Measurements from ENCODE around the gene FLNA.

FLNA gene

DNA sequence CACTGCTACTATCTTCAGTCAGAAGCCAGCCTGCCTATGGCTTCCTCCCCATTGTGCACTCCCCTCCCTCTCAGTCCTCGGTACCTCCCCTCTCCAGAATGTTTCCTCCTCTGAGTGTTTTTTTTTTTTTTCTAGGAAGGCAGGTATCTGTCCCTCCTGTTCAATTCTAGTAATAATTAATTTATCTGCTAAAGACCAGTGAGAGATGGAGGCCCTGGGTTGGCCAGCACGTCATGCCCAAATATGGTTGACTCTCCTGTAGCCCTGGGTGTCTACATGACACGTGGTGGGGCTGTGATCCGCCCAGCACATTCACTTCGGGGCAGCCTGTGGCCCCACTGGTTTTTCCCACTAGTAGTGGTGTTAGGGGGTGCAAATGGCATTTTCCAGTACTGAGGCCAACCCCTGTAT lies 1.8 kb downstream of the FLNA start:
- peak in 3 of 5 experiments; percentile 27 to 67 (median 48) for DNase-seq

DNA sequence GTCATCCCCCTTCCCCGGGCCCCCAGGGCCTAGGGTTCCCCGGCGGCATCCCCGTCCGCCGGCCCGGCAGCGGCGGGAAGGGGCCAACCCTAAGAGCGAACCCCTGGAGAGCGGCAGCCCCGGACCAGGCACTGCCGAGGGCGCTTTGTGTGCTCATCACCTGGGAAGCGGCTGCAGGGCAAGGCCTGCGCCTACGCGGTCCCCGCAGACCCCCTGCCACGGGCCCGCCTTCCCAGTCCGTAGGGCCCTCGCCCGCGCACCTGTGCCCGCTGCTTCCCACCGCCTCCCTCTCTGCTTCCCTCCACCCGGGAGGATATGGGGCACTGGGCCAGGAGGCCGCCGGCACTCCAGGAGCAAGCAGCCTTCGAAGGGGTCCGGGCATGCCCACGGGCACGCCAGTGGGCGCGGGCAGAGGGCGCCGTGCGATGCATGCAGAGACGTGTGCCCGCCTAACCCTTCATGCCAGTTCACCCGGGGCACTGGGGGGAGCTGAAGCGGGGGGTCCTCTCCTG lies 2.6 kb downstream of the FLNA start:
- DNase-seq: no peak

DNA sequence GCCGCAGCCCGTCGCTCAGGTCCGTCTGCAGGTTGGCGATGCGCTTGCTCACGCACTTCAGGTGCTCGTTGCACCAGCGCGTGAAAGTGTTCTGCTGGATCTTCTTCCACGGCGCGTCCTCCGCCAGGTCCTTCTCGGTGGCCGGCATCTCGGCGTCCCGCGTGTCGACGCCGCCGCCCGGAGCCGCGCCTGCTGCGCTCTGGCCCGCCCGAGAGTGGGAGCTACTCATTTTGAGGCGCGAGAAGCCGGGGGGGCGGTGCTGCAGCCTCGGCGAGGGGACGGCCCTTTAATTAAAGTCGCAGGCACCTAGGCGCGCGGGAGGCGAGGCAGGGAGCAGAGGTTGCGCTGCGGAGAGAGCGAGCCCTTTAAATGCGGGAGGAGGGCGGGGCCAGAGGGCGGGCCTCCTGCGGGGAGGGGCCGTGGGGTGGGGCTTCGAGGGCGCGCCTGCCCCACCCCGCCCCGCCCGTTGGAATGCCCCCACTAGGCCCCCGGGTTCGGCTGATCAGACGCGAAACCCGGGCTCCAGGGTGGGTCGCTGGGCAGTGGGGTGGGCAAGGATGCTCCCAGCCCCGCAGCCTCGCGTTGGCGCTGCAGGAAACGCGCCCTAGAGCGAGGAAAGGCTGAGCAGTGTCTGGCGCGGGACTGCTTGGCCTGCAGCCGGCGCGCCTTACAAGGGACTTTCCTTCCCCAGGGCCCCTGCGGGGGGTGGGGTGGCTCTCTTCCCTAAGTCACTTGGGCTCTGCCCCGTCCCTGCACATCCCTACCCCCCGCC lies 3.2 kb downstream of the FLNA start:
- peak; percentile 76 to 96 (median 88) for DNase-seq

- DNase-seq: no peak
These were observed 4.0 kb downstream of the FLNA start for GRCh38 chrX:154370300-154371016.

DNA sequence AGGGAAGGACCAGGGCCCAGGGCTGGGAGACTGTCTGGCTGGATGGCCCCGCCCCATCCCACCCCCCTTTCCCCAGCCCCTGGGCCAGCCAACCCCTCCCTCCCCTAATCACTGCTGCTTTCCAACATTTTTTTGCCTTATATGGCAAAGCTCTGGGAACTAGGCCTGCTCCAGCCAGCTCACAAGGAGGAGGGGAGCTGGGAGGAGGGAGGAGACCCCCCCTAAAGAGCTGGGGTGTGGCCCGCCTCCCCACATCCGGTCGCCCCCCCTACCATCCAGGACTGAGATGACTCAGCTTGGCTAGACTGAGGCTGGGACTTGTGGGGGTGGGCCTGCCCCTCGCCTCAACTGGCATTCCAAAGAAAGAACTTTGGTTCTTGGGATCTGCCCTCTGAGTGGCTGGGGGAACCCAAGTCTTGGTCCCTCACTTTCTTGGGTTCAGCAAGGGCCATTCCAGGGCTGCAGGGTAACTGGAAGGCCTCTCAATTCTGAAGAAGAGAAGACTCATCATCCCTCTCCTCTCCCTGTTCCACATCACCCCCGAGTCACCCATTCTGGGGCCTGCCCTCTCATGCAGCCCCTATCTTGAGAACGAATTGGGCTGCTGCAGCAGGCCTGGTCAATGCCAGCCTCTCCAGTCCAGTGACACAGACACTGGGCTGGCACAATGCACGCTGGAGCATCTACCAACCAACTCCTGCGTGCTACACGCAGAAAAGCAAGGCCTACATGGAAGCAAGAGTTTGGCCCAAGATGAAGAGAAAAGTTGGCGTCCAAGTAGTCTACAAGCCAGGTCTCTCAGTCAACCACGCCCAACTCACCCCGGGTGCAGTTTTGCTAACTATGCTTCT lies 4.8 kb downstream of the FLNA start:
- DNase-seq: peak; percentile 44 to 84 (median 68)

DNA sequence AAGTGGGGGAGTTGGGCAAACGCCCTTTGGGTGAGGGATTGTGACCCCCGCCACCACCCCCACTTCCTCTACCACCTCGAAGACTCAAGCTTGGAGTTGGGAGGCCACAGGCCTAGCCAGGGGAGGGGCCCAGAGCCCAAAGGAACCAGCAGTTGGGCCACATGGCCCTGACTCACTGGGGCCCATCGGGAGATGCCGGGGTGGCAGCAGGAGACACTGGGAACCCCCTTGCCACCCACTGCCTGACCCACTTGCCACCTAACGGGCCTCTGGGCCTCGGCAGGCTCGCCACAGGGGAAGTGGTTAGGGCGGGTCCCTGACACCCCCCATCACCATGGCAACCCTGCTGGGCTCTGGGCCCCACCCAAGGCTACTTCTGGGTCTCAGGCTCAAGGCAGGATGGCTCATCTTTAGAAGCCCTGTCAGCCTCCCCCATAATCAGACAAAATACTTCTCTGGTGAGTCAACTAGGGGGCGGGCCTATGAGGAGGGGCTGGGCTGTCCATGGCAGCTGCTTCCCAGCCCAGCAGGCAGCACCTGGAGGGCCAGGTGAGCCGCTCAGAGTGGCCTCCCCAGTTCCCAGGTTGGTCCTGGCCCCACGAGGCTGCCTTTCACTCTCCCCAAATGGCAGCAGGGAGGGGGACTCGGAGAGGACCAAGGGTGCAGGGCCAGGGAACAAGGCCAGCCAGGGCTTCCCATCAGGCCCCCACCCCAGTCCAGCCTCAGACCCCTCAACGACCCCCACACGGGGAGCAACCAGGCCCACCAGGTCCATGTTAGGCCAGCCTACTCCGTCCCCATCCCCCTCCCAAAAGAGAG lies 5.6 kb downstream of the FLNA start:
- peak; percentile 60 to 99 (median 84) for DNase-seq

GRCh38 chrX:154367474-154368308 lies 6.7 kb downstream of the FLNA start:
- no peak for DNase-seq

- DNase-seq: no peak
These were observed 7.8 kb downstream of the FLNA start for GRCh38 chrX:154366666-154367055.

DNA sequence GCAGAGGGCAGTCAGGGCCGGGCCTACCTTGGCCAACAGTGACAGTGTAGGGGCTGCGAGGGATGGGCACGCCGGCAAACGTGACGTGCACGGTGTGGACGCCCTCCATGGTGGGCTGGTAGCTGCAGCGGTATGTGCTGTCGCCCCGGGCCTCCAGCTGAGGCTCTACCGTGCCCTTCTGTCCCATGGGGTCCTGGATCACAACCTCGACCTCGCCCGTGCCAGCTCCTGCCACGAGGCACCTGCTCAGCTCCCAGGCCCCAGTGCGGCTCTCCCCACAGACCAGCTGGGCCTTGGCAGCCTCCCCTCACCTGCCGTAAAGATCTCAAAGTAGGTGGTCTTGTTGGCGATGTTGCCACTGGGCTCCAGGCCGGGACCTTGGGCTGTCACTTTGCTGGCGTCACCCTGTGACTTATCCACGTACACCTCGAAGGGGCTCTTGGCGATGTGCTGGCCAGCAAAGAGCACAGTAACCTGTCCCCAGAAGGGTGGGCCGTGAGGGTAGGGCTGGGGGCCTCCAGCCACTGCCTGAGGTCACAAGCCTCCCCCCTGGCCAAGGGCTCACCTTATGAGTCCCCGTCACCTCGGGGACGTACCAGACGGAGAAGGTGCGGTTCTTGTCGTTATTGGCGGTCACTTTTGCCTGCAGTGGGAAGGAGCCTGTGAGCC lies 8.3 kb downstream of the FLNA start:
- no peak for DNase-seq

DNA sequence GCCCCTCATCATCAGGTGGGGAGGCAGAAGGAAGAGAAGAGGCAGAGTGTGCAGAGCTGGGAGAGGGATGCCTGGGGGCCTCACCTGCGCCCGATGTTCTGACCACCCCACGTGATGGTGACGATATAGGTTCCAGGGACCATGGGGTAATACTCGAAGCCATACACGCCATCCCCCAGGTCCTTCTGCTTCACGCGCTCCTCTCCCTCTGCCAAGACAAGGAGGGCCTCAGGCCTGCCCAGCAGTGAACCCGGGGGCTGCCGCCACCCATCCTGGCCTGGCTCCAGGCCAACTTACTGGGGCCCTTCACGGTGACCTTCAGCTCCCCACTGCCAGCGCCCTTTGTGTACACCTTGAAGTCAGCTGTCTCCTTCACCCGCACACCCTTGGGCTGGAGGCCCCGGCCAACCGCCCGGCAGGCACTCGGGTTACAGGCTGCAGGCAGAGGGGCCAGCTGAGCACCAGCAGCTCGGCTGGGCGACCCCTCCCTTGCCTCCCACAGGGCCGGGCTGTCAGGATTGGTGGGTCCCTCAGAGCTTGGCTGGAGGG lies 9.3 kb downstream of the FLNA start:
- no peak for DNase-seq

DNA sequence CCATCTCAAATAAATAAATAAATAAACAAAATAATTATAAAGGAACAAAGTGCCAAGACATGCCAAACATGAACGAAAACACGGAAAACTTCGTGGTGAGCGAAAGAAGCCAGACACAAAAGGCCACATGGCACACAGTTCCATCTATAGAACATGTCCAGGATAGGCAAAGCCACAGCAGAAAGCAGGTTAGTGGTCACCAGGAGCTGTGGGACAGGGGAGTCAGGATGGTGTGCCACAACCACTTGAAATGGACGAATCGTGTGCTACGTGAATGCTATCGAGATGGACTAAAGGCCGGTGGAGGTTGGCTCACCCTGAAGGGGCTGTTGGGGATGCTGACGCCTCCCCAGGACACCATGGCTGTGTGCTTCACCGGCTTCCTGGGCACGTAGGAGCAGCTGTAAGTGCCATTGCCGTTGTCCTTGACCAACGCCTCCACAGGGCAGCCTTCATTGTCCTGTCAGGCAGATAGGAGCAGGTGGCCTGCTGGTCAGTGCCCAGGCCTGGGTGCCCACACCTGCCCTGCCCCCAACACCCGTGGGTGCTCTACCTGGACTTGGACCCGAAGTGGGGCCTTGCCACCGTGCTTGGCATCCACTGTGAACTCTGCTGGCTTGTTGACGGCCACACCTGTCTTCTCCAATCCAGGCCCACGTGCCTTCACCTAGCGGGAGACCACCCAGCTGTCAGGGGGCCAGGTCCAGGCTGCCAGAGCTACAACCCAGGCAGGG lies 10.6 kb downstream of the FLNA start:
- DNase-seq: no peak

DNA sequence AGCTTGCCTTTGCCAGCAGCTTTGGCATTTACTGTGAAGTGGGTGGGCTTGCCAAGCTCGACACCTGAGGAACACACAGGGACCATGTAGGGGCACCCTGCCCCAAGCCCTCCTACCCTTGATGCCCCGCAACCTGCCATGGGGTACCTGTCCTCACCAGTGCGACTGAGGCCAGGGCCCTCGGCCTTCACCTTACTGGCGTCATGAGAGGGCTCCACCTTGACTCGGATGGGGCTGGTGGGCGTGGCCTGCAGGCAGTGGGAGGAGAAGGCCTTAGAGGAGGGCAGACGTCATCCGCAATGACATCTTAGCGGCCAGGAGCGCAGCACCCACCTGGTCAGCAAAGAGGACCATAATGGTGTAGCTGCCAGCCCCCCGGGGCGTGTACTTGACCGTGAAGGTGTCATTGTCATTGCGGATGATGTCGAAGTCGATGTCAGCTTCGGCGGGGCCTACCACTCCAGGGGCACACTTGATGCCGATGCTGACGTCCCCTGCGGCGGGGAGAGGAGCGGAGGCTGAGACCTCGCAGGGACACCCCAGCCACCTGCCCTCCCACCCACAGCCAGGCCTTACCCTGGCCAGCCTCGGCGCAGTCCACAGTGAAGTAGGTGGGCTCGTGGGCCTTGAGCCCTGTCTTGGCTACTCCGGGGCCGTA lies 12.2 kb downstream of the FLNA start:
- DNase-seq: no peak

DNA sequence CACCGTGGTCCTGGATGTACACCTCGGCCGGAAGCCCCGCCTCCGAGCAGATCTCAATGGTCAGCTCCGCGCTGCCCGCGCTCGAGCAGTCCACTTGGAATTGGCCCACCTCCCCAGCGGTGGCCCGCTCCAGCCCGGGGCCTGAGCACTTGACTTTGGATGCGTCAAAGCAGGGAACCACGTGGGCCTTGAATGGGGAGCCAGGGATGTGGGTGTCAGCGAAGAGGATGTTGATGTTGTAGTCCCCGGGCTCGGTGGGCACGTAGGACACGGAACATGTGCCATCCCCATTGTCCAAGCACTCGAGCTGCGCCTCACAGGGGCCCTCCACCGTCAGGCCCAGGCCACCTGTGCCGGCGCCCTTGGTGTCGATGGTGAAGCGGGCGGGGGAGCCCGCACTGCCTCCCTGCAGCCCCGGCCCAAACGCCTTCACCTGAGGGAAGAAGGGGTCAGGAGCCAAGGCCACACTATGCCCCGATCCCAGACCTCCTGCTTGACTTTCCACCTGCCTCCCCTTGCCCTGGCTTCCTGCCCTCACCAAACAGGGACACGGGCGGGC lies 14.2 kb downstream of the FLNA start:
- no peak for DNase-seq

GRCh38 chrX:154359362-154360154 lies 14.9 kb downstream of the FLNA start:
- no peak for DNase-seq

- no peak for DNase-seq
These were observed 15.6 kb downstream of the FLNA start for GRCh38 chrX:154358829-154359228.

DNA sequence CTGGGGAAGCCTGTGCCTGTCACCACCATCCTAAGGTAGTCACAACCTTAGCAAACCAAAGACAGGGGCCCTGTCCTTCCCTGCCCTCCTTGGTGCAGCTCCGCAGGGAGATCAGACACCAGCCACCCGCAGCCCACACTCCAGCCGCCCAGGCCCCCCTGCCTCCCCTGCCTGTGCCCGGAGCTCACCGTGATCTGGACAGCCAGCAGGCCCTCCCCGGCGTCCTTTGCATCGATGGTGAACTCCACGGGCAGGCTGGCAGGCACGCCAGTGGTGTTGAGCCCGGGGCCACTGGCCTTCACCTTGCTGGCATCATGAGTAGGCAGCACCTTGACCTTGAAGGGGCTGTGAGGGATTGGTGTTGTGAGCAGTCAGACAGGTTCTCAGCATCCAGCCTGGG lies 16.4 kb downstream of the FLNA start:
- no peak for DNase-seq

- DNase-seq: no peak
These were observed 17.2 kb downstream of the FLNA start for GRCh38 chrX:154357205-154357604.

DNA sequence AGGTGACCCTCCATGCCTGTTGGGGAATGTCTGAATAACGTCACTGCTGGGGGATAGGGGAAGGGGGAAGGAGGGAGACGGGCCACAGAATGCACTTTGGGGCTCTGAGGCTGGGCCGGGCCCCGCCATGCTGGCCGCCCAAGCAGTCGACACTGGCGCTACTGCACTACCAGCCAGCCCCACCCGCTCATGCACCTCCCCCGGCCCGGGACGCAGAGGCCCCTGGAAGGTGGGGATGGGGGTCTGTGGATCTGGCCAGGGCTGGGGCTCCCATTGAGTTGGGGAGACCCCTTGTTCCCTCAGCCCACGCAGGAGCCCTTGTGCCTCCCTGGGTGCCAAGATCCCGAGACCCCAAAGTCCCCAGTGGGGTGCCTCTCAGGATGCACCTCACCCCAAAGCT lies 17.8 kb downstream of the FLNA start:
- DNase-seq: no peak

Measured in T-helper 2 cell (primary cell).